IMR-90 (cell line): ENCODE results near the gene SFT2D3. TPM values are rescaled to one million over a fixed set of nuclear protein-coding genes. Genes with fewer than 3 reads are reported as not detected.
A peak's percentile ranks its signal among the peaks of the same experiment; 100 is the strongest.

Experiments
- ATAC-seq: fragments of 200-7000 bp; cut with Tn5 transposase; 2 replicates; pipeline ENCODE4 v1.9.1; 2020; ENCODE audit warnings: low read depth, mild to moderate bottlenecking, moderate library complexity
- BruUV-seq: library from RNA; stranded (reverse); fragments of 400-500 nt; replicated peaks from 2 replicates; lab custom pipeline; 2021; lab: Mats Ljungman, UMichigan
- CTCF ChIA-PET: fragments of 300-600 bp; formaldehyde crosslinking; extraction: SDS; loops from one replicate; lab custom pipeline; 2021; ENCODE audit warnings: antibody characterized with exemption; lab: Yijun Ruan, JAX
- POLR2A ChIA-PET: fragments of 300-600 bp; sonication (Branson Sonifier 250); formaldehyde crosslinking; loops from one replicate; lab custom pipeline; 2022; ENCODE audit warnings: antibody characterized with exemption; ENCODE audit not compliant: unreplicated experiment; lab: Charles Lee
- DNase-seq: peaks from one replicate; pipeline ENCODE4 v3.0.0; 2013
- H2AFZ ChIP-seq: replicated peaks from 2 replicates; pipeline ENCODE3; 2013; ENCODE audit warnings: low read length, mild to moderate bottlenecking; ENCODE audit not compliant: poor library complexity
- H2AK5ac ChIP-seq: 2 replicates; pipeline ENCODE4 v1.6.1; 2013; ENCODE audit warnings: low read depth, low read length, inconsistent platforms
- H2AK9ac ChIP-seq: replicated peaks from 2 replicates; pipeline ENCODE3; 2013; ENCODE audit warnings: mild to moderate bottlenecking, low read depth, low read length, moderate library complexity; ENCODE audit not compliant: poor library complexity
- H2BK120ac ChIP-seq: 2 replicates; pipeline ENCODE4 v1.6.1; 2013; ENCODE audit warnings: low read depth, low read length, inconsistent platforms
- H2BK15ac ChIP-seq: 3 replicates; pipeline ENCODE4 v1.6.1; 2013; ENCODE audit warnings: low read depth, low read length, inconsistent platforms
- H2BK20ac ChIP-seq: 2 replicates; pipeline ENCODE4 v1.6.1; 2013; ENCODE audit warnings: low read depth, mild to moderate bottlenecking, inconsistent platforms, low read length, moderate library complexity
- H2BK5ac ChIP-seq: 2 replicates; pipeline ENCODE4 v1.6.1; 2013; ENCODE audit warnings: mild to moderate bottlenecking, low read depth, low read length, inconsistent platforms; ENCODE audit not compliant: poor library complexity, severe bottlenecking
- H3K14ac ChIP-seq: replicated peaks from 2 replicates; pipeline ENCODE4 v1.6.1; 2013; ENCODE audit warnings: low read depth, low read length, inconsistent platforms
- H3K18ac ChIP-seq: 2 replicates; pipeline ENCODE4 v1.6.1; 2013; ENCODE audit warnings: low read depth, low read length, control low read depth
- H3K23ac ChIP-seq: 2 replicates; pipeline ENCODE4 v1.6.1; 2013; ENCODE audit warnings: low read depth, low read length, inconsistent platforms
- H3K27ac ChIP-seq: 2 replicates; pipeline ENCODE4 v1.5.1; 2013; ENCODE audit warnings: mild to moderate bottlenecking, control low read depth, low read length; ENCODE audit not compliant: insufficient read depth
- H3K27me3 ChIP-seq: 2 replicates; pipeline ENCODE4 v1.6.1; 2013; ENCODE audit warnings: low read length; ENCODE audit not compliant: control insufficient read depth, insufficient read depth
- H3K36me3 ChIP-seq: 2 replicates; pipeline ENCODE4 v1.6.1; 2013; ENCODE audit warnings: low read length, mixed read lengths; ENCODE audit not compliant: control insufficient read depth, insufficient read depth
- H3K4ac ChIP-seq: 2 replicates; pipeline ENCODE4 v1.6.1; 2013; ENCODE audit warnings: low read depth, low read length, inconsistent platforms
- H3K4me1 ChIP-seq: 2 replicates; pipeline ENCODE4 v1.6.1; 2013; ENCODE audit warnings: low read length, mixed read lengths; ENCODE audit not compliant: control insufficient read depth, insufficient read depth
- H3K4me2 ChIP-seq: 2 replicates; pipeline ENCODE4 v1.6.1; 2013; ENCODE audit warnings: low read depth, mild to moderate bottlenecking, control low read depth, low read length, moderate library complexity
- H3K4me3 ChIP-seq: 2 replicates; pipeline ENCODE4 v1.5.1; 2013; ENCODE audit warnings: low read depth, mild to moderate bottlenecking, control low read depth, low read length, moderate library complexity; ENCODE audit not compliant: insufficient read depth
- H3K56ac ChIP-seq: 2 replicates; pipeline ENCODE4 v1.6.1; 2013; ENCODE audit warnings: low read length, inconsistent platforms; ENCODE audit not compliant: insufficient read depth; ENCODE audit errors: extremely low read depth
- H3K79me1 ChIP-seq, 2 experiments: 2 replicates each; pipeline ENCODE4 v1.6.1; 2013; ENCODE audit warnings: low read length in 2 of 2, inconsistent platforms in 1 of 2, low read depth in 1 of 2
- H3K9ac ChIP-seq: 2 replicates; pipeline ENCODE4 v1.6.1; 2013; ENCODE audit warnings: low read depth, low read length, control low read depth
- H3K9me1 ChIP-seq: 2 replicates; pipeline ENCODE4 v1.6.1; 2013; ENCODE audit warnings: low read length, inconsistent platforms; ENCODE audit not compliant: insufficient read depth
- H3K9me3 ChIP-seq: 2 replicates; pipeline ENCODE4 v1.6.1; 2013; ENCODE audit warnings: low read length; ENCODE audit not compliant: control insufficient read depth, insufficient read depth
- H4K20me1 ChIP-seq: 2 replicates; pipeline ENCODE4 v1.6.1; 2013; ENCODE audit warnings: low read length, inconsistent platforms; ENCODE audit not compliant: insufficient read depth
- H4K5ac ChIP-seq: 2 replicates; pipeline ENCODE4 v1.6.1; 2013; ENCODE audit warnings: mild to moderate bottlenecking, low read depth, low read length, control low read depth
- H4K8ac ChIP-seq, 2 experiments: 2 replicates each; pipeline ENCODE4 v1.6.1; 2013; ENCODE audit warnings: low read depth in 2 of 2, low read length in 2 of 2, control low read depth in 1 of 2, inconsistent platforms in 1 of 2
- H4K91ac ChIP-seq: 2 replicates; pipeline ENCODE4 v1.6.1; 2013; ENCODE audit warnings: low read depth, low read length, inconsistent platforms; ENCODE audit not compliant: insufficient read depth
- CEBPB ChIP-seq: IDR thresholded peaks from 2 replicates; pipeline ENCODE4 v1.6.1; 2012; ENCODE audit warnings: low read depth, low read length, improper control_type of control experiment
- CHD1 ChIP-seq: IDR thresholded peaks from 2 replicates; pipeline ENCODE4 v1.6.1; 2012; ENCODE audit warnings: low read depth, low read length, improper control_type of control experiment
- MAFK ChIP-seq: IDR thresholded peaks from 2 replicates; pipeline ENCODE4 v1.6.1; 2012; ENCODE audit warnings: low read depth, low read length, improper control_type of control experiment
- MAZ ChIP-seq: IDR thresholded peaks from 2 replicates; pipeline ENCODE4 v1.6.1; 2012; ENCODE audit warnings: low read depth, mild to moderate bottlenecking, low read length, improper control_type of control experiment, moderate library complexity, borderline replicate concordance
- NFE2L2 ChIP-seq: fragments of 150-350 bp; IDR thresholded peaks from 2 replicates; pipeline ENCODE4 v1.6.1; 2016; ENCODE audit warnings: low read depth, mild to moderate bottlenecking, low read length
- RAD21 ChIP-seq: IDR thresholded peaks from 2 replicates; pipeline ENCODE4 v1.6.1; 2012; ENCODE audit warnings: low read length, improper control_type of control experiment
- RCOR1 ChIP-seq: IDR thresholded peaks from 2 replicates; pipeline ENCODE4 v1.6.1; 2012; ENCODE audit warnings: mild to moderate bottlenecking, low read length, improper control_type of control experiment; ENCODE audit not compliant: insufficient replicate concordance
- RFX5 ChIP-seq: IDR thresholded peaks from 2 replicates; pipeline ENCODE4 v1.8.0; 2012; ENCODE audit warnings: low read depth, mild to moderate bottlenecking, low read length, moderate library complexity
- SMC3 ChIP-seq: fragments of 150-350 bp; IDR thresholded peaks from 2 replicates; pipeline ENCODE4 v1.6.1; 2016; ENCODE audit warnings: low read depth, mild to moderate bottlenecking, antibody characterized with exemption, low read length, moderate library complexity
- WGBS, 2 experiments: methylation state at CpG; one replicate each; pipeline versions ENCODE4 v1.1.5 to v1.1.7; 2013; ENCODE audit warnings: missing lambda C conversion rate in 2 of 2; ENCODE audit not compliant: insufficient read length in 1 of 2; ENCODE audit errors: extremely low coverage in 2 of 2; 5-methylcytosine and 5-hydroxymethylcytosine counted together
- dilution Hi-C: fragments of 300-500 bp; cut with HindIII; formaldehyde crosslinking; loops from one replicate; pipeline ENCODE4 v1.14.3; 2018; ENCODE audit warnings: low sequenced_read_pairs; ENCODE audit not compliant: unreplicated experiment
- in situ Hi-C: fragments of 300-500 bp; cut with MboI; formaldehyde crosslinking; loops from 3 replicates; pipeline ENCODE4 v1.14.3; 2019; ENCODE audit warnings: low sequenced_read_pairs, inconsistent platforms, mixed read lengths
- intact Hi-C: fragments of 100-400 bp; cut with micrococcal nuclease; formaldehyde crosslinking; loops from 2 replicates; pipeline ENCODE4 v1.10.0; 2022
- polyA plus RNA-seq, 3 experiments: library from polyadenylated mRNA; depleted of rRNA; stranded (reverse); fragments of >200 nt; gene quantifications; 2 replicates each; pipeline ENCODE4 v1.2.3, GENCODE V29; 2012; ENCODE audit warnings: low replicate concordance in 1 of 3
- total RNA-seq: library from RNA; depleted of rRNA; stranded (reverse); fragments of >200 nt; gene quantifications from 2 replicates; pipeline ENCODE4 v1.2.3, GENCODE V29; 2012
- TF ChIP-seq, protein P1 (sequence below): fragments of 150-350 bp; IDR thresholded peaks from 2 replicates; pipeline ENCODE4 v1.6.1; 2017; ENCODE audit warnings: mild to moderate bottlenecking, antibody characterized with exemption, low read length, low read depth
- TF ChIP-seq, protein P2 (sequence below): fragments of 150-350 bp; IDR thresholded peaks from 2 replicates; pipeline ENCODE4 v1.6.1; 2016; ENCODE audit warnings: low read depth, mild to moderate bottlenecking, low read length, moderate library complexity, borderline replicate concordance

SFT2D3 gene
- total and polyA plus RNA-seq, 2 of the 4 experiments (the other 2 are of a cell fraction) = 2.5 to 3.1 TPM

DNA sequence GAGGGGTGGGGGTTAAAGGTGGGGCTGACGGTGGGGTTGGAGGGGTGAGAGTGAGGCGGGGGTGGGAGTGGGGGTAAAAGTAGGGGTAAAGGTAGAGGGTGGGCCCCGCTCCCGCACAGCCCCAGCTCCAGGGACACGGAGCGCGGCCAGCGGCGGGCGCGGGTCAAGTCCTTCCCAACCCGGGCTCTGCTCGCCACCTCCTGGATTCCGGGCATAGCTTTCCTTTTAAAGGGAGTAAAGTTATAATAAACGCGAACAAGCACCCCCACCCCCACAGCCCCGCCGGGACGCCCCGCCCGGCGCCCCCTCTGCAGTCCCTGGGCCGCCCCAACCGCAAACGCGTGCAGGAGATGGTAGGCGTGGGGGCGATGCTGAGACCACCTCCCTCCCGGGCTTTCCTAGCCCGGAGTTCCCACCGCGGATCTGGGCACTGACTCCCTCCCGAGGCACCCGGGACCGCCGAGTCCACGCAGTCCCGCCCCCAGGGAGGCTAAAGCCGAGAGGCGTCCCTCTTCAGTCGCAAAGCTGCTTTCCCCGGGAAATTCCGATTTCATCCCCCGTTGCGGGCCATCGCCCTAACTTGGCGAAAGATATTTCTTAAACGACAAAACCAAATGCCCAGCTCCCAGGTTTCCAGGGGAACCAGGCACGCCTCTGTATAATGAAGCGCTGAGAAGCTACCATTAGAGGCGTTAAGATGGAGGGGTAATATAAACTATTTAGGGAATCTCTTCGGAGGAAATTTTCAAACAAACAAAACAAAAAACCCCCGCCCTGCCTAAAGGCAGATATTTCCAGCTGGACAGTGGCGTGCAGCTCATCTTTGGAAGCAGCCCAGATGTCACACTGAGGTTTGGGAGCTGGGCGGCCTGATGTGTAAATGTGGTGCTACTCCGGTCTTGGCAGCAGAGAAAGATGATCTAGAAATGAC lies 25.7 kb upstream of the SFT2D3 start, which contains the start of gene LIMS2:
LIMS2 (minus strand) TSS at position 200 of the 931 bp plus-strand sequence. CDS start 506 bp downstream, outside the sequence.
- Histone ChIP-seq H3K27ac (peak within 1 kb of the TSS; percentile 71), H3K9me3 (no peaks in the 10 kb centered on the region), H3K18ac (peak within 1 kb of the TSS; percentile 54; the same call in 1 of the 2 replicates), H2BK15ac (peak within 1 kb of the TSS; percentile 47; the same call in 1 of the 3 replicates), H4K5ac (peak within 1 kb of the TSS; percentile 62), H3K9me1 (peaks cover 22% of the 10 kb centered on the region), H3K36me3 (no peaks in the 10 kb centered on the region), H3K4me3 (peak within 1 kb of the TSS; percentile 84), H3K9ac (peak within 1 kb of the TSS; percentile 72), H3K79me1 (peaks cover 6 to 34% of the 10 kb centered on the region in 2 experiments; a peak in 3 of 4 replicates), H3K27me3 (peaks cover 19% of the 10 kb centered on the region), H3K23ac (peak within 1 kb of the TSS; percentile 83), H2BK20ac (peak within 1 kb of the TSS; percentile 29), H4K20me1 (peaks cover 31% of the 10 kb centered on the region), H4K91ac (peak within 1 kb of the TSS; percentile 63), H4K8ac (peak within 1 kb of the TSS; percentile 78 to 87; a peak in 3 of 4 replicates), H3K4me2 (peak within 1 kb of the TSS; percentile 79), H2AFZ (peak within 1 kb of the TSS; percentile 93), H2AK5ac (peak within 1 kb of the TSS; percentile 63), H3K56ac (peak within 1 kb of the TSS; percentile 79; the same call in 1 of the 2 replicates), H3K14ac (peak within 1 kb of the TSS; percentile 66), H2BK120ac (peak within 1 kb of the TSS; percentile 88), H3K4me1 (peaks cover 7% of the 10 kb centered on the region; the same call in 1 of the 2 replicates), H2BK5ac (peak within 1 kb of the TSS; percentile 35), H3K4ac (peak within 1 kb of the TSS; percentile 87), H2AK9ac (peak within 1 kb of the TSS; percentile 96)
- peak; percentile 77 for ATAC-seq
- WGBS, 2 experiments = 2% methylated on average over 15 of the region's 56 CpGs; no CpG with 5 or more reads in 1 of the 2 experiments
- ChIA-PET POLR2A (interaction anchor here (0.6 kb wide), 1 partner anchor 128 kb away, joined by 5 read pairs; no protein-coding TSS in a partner anchor), CTCF (interaction anchor here (1.0 to 1.1 kb wide), 2 partner anchors 26 to 84 kb away, joined by 3 read pairs; no protein-coding TSS in a partner anchor)
- DNase-seq = peak; percentile 33
- intact Hi-C loops (loop anchor here (2.0 kb wide), 1 partner anchor 167 kb away; no protein-coding TSS in a partner anchor), dilution Hi-C loops (no loop called here), in situ Hi-C loops (no loop called here)
- BruUV-seq = no TSS peak
- TF ChIP-seq, protein P1, sequence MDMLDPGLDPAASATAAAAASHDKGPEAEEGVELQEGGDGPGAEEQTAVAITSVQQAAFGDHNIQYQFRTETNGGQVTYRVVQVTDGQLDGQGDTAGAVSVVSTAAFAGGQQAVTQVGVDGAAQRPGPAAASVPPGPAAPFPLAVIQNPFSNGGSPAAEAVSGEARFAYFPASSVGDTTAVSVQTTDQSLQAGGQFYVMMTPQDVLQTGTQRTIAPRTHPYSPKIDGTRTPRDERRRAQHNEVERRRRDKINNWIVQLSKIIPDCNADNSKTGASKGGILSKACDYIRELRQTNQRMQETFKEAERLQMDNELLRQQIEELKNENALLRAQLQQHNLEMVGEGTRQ = no peak
- TF ChIP-seq RCOR1 = no peak
- TF ChIP-seq SMC3 = no peak
- TF ChIP-seq MAFK = no peak
- no peak for TF ChIP-seq RFX5
- TF ChIP-seq, protein P2, sequence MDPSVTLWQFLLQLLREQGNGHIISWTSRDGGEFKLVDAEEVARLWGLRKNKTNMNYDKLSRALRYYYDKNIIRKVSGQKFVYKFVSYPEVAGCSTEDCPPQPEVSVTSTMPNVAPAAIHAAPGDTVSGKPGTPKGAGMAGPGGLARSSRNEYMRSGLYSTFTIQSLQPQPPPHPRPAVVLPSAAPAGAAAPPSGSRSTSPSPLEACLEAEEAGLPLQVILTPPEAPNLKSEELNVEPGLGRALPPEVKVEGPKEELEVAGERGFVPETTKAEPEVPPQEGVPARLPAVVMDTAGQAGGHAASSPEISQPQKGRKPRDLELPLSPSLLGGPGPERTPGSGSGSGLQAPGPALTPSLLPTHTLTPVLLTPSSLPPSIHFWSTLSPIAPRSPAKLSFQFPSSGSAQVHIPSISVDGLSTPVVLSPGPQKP = no peak
- no peak for TF ChIP-seq NFE2L2
- no peak for TF ChIP-seq CEBPB
- peak; percentile 25; the same call in 1 of the 2 replicates for TF ChIP-seq MAZ
- TF ChIP-seq RAD21 = peak; percentile 40
- no peak for TF ChIP-seq CHD1
